H1 (cell line): ENCODE data around the gene AGRP. TPM values are rescaled to one million over a fixed set of nuclear protein-coding genes. Genes with fewer than 3 reads are reported as not detected.

ENCODE experiments used
- CEBPB ChIP-seq: IDR thresholded peaks from 2 replicates; pipeline ENCODE4 v1.6.1; 2012; ENCODE audit warnings: low read depth, low read length
- CHD2 ChIP-seq: IDR thresholded peaks from 2 replicates; pipeline ENCODE4 v1.6.1; 2012; ENCODE audit warnings: low read length, improper control_type of control experiment
- CREB1 ChIP-seq: IDR thresholded peaks from 2 replicates; pipeline ENCODE4 v1.6.1; 2012; ENCODE audit warnings: inconsistent platforms
- EGR1 ChIP-seq: IDR thresholded peaks from 2 replicates; pipeline ENCODE4 v1.6.1; 2011; ENCODE audit warnings: low read depth, low read length, borderline replicate concordance
- GABPA ChIP-seq: IDR thresholded peaks from 2 replicates; pipeline ENCODE4 v1.6.1; 2011; ENCODE audit warnings: mild to moderate bottlenecking, low read length, moderate library complexity, borderline replicate concordance; ENCODE audit not compliant: insufficient read depth
- GTF2F1 ChIP-seq: IDR thresholded peaks from 2 replicates; pipeline ENCODE4 v1.6.1; 2012; ENCODE audit warnings: low read depth, low read length, improper control_type of control experiment, borderline replicate concordance
- HDAC2 ChIP-seq, 2 experiments: fragments of 300-600 bp in 1 of 2; sonication (generic) in 1 of 2; IDR thresholded peaks; 2 replicates each; pipeline ENCODE4 v1.6.1; 2011 to 2012; ENCODE audit warnings: low read depth in 2 of 2, low read length in 2 of 2, mild to moderate bottlenecking in 2 of 2, moderate library complexity in 2 of 2, borderline replicate concordance in 1 of 2, inconsistent platforms in 1 of 2
- JUND ChIP-seq: IDR thresholded peaks from 2 replicates; pipeline ENCODE4 v1.6.1; 2011; ENCODE audit warnings: mild to moderate bottlenecking, improper control_type of control experiment, low read length
- MAFK ChIP-seq: IDR thresholded peaks from 2 replicates; pipeline ENCODE4 v1.6.1; 2012; ENCODE audit warnings: low read depth, mild to moderate bottlenecking, improper control_type of control experiment, low read length
- PHF8 ChIP-seq: fragments of 200-600 bp; sonication (generic); conservative IDR thresholded peaks from 2 replicates; pipeline ENCODE4 v1.7.1; 2012; ENCODE audit warnings: low read depth, mild to moderate bottlenecking, inconsistent platforms, low read length, moderate library complexity
- RAD21 ChIP-seq, 2 experiments: IDR thresholded peaks in 1 of 2; conservative IDR thresholded peaks in 1 of 2; 2 replicates each; pipeline ENCODE4 v1.6.1; 2011; ENCODE audit warnings: low read depth in 2 of 2, low read length in 2 of 2, improper control_type of control experiment in 1 of 2, inconsistent platforms in 1 of 2, mild to moderate bottlenecking in 1 of 2, moderate library complexity in 1 of 2
- RNF2 ChIP-seq: fragments of 200-900, 300-1000 bp; sonication (generic); IDR thresholded peaks from 2 replicates; pipeline ENCODE4 v1.7.1; 2016; ENCODE audit warnings: borderline replicate concordance, low read depth, mild to moderate bottlenecking, antibody characterized with exemption, low read length; ENCODE audit not compliant: poor library complexity, severe bottlenecking; ENCODE audit errors: missing control alignments
- RXRA ChIP-seq: IDR thresholded peaks from 2 replicates; pipeline ENCODE4 v1.6.1; 2011; ENCODE audit warnings: low read depth, mild to moderate bottlenecking, low read length, moderate library complexity; ENCODE audit not compliant: insufficient read depth
- SP1 ChIP-seq: IDR thresholded peaks from 2 replicates; pipeline ENCODE4 v1.6.1; 2011; ENCODE audit warnings: low read depth, low read length
- SP2 ChIP-seq: IDR thresholded peaks from 2 replicates; pipeline ENCODE4 v1.6.1; 2012; ENCODE audit warnings: mild to moderate bottlenecking, low read length, inconsistent platforms
- SP4 ChIP-seq: IDR thresholded peaks from 2 replicates; pipeline ENCODE4 v1.6.1; 2012; ENCODE audit warnings: low read length, inconsistent platforms
- TBP ChIP-seq: IDR thresholded peaks from 2 replicates; pipeline ENCODE4 v1.6.1; 2011; ENCODE audit warnings: low read depth, low read length, improper control_type of control experiment
- polyA plus RNA-seq, 7 experiments: library from polyadenylated mRNA; depleted of rRNA in 3 of 7; stranded (reverse) in 5 of 7; unstranded in 2 of 7; fragments of >200 nt in 5 of 7; fragments of 200-250 nt in 2 of 7; gene quantifications; 1 replicate in 5 of 7; 2 replicates in 1 of 7; 4 replicates in 1 of 7; pipeline versions ENCODE4 v1.2.1 to v1.2.3, GENCODE V29; 2011 to 2013; ENCODE audit warnings: missing spikeins in 2 of 7, mixed read lengths in 2 of 7
- total RNA-seq: library from RNA; stranded (reverse); fragmentation: NEBNext Ultra II Directional; extraction: Animal tissue kit (Norgen Biotek cat#: 25700); gene quantifications from 2 replicates; pipeline ENCODE4 v1.2.1, GENCODE V29; 2021
- TF ChIP-seq, protein P1 (sequence below): IDR thresholded peaks from 2 replicates; pipeline ENCODE4 v1.6.1; 2012; ENCODE audit warnings: inconsistent platforms
- TF ChIP-seq, protein P2 (sequence below), 3 experiments: IDR thresholded peaks; 1 replicate in 2 of 3; 2 replicates in 1 of 3; pipeline versions ENCODE4 v1.5.1 to v1.6.1; 2011; ENCODE audit warnings: low read length in 3 of 3, mild to moderate bottlenecking in 3 of 3, inconsistent platforms in 2 of 3, low read depth in 1 of 3, moderate library complexity in 1 of 3; ENCODE audit not compliant: insufficient read depth in 1 of 3; ENCODE audit errors: control extremely low read depth in 1 of 3

The AGRP gene
- total and polyA plus RNA-seq, 2 of the 8 experiments (the other 6 are each of a cell fraction or from before 2014, with no cell fraction given), result not detected

DNA sequence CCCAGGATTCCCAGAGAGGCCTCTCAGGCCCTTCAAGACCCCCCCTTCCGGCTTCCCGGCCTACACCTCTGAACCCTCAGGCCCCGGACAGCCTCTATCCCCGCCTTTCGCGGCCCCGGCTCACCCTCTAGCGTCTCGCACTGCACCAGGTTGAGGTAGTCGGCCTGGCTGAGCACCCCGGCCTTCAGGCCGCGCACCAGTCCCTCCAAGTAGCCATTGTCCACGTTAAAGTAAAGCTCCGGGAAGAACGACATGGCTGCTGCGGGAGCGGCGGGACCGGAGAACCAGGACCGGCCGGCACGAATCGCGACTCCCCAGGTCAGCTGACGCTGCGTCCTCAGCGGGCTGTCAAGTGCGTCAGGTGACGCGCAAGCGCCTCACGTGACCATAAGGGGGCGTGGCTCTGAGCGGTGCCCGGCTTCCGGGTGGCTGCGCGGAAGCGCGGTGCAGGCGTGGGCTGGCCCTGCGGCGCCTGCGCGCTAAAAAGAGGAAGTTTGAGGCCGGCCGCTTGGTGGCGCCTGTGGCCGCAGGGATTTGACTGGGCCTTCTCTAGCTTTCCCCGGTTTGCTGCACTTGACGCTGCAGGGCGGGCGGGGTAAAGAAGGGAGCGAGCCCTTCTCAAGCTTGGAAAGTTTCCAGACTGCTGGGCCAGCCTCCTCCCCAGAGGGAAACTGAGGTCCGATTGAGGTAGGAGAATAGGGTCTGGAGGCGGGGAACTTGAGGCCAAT lies 2.4 kb downstream of the AGRP start, which contains the start of gene ATP6V0D1 (continued):
- TF ChIP-seq, protein P1, sequence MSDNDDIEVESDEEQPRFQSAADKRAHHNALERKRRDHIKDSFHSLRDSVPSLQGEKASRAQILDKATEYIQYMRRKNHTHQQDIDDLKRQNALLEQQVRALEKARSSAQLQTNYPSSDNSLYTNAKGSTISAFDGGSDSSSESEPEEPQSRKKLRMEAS, result peak; percentile 88
- no peak for TF ChIP-seq SP2
- TF ChIP-seq GABPA, result 0 out of 2 replicates have a peak, but pooled peaks have one; percentile 12
- TF ChIP-seq RAD21 (IDR thresholded peaks at IDR 0.05 in 1 of 2, conservative IDR thresholded peaks at IDR 0.05 in 1 of 2; ENCODE audit: low read depth in 2 of 2, low read length in 2 of 2), result peak; percentile 66 to 76
- peak; percentile 99 for TF ChIP-seq SP4
- no peak for TF ChIP-seq RXRA
- peak; percentile 65 for TF ChIP-seq PHF8
- peak; percentile 18; the same call in 1 of the 2 replicates for TF ChIP-seq CHD2
- no peak for TF ChIP-seq GTF2F1
- no peak for TF ChIP-seq RNF2
- peak; percentile 52 for TF ChIP-seq TBP
- TF ChIP-seq MAFK, result no peak
- TF ChIP-seq CREB1, result peak; percentile 90
- TF ChIP-seq SP1, result peak; percentile 65; the same call in 1 of the 2 replicates
- TF ChIP-seq, protein P2, sequence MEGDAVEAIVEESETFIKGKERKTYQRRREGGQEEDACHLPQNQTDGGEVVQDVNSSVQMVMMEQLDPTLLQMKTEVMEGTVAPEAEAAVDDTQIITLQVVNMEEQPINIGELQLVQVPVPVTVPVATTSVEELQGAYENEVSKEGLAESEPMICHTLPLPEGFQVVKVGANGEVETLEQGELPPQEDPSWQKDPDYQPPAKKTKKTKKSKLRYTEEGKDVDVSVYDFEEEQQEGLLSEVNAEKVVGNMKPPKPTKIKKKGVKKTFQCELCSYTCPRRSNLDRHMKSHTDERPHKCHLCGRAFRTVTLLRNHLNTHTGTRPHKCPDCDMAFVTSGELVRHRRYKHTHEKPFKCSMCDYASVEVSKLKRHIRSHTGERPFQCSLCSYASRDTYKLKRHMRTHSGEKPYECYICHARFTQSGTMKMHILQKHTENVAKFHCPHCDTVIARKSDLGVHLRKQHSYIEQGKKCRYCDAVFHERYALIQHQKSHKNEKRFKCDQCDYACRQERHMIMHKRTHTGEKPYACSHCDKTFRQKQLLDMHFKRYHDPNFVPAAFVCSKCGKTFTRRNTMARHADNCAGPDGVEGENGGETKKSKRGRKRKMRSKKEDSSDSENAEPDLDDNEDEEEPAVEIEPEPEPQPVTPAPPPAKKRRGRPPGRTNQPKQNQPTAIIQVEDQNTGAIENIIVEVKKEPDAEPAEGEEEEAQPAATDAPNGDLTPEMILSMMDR (IDR thresholded peaks at IDR 0.05; ENCODE audit: control extremely low read depth in 1 of 3, insufficient read depth in 1 of 3, low read depth in 1 of 3, low read length in 3 of 3), result peak; percentile 75 to 90 (median 84)
- no peak for TF ChIP-seq JUND
- TF ChIP-seq CEBPB, result no peak
- TF ChIP-seq EGR1, result peak; percentile 80; the same call in 1 of the 2 replicates
- peak; percentile 6 to 98; a peak in 2 of 4 replicates for TF ChIP-seq HDAC2 (IDR thresholded peaks at IDR 0.05; ENCODE audit: borderline replicate concordance in 1 of 2, low read depth in 2 of 2, low read length in 2 of 2)
